Endothelial cell (in vitro differentiated cells): ENCODE results near the gene ALG9. TPM values are rescaled to one million over a fixed set of nuclear protein-coding genes. Genes with fewer than 3 reads are reported as not detected.

Experiments
- DNase-seq: peaks from one replicate; pipeline ENCODE4 v3.0.0; 2021; ENCODE audit warnings: low spot score
- H3K27ac Mint-ChIP-seq: one replicate; pipeline ENCODE4 v1.8.0; 2021; ENCODE audit warnings: mixed read lengths, inconsistent platforms; ENCODE audit not compliant: unreplicated experiment
- H3K27me3 Mint-ChIP-seq: one replicate; pipeline ENCODE4 v1.8.0; 2021; ENCODE audit warnings: mild to moderate bottlenecking, moderate library complexity, mixed read lengths, inconsistent platforms; ENCODE audit not compliant: unreplicated experiment
- H3K36me3 Mint-ChIP-seq: one replicate; pipeline ENCODE4 v1.8.0; 2021; ENCODE audit warnings: mild to moderate bottlenecking, low read depth, mixed read lengths, inconsistent platforms; ENCODE audit not compliant: unreplicated experiment
- H3K4me1 Mint-ChIP-seq: one replicate; pipeline ENCODE4 v1.8.0; 2021; ENCODE audit warnings: mild to moderate bottlenecking, mixed read lengths, inconsistent platforms; ENCODE audit not compliant: unreplicated experiment
- H3K4me3 Mint-ChIP-seq: one replicate; pipeline ENCODE4 v1.8.0; 2021; ENCODE audit warnings: mild to moderate bottlenecking, mixed read lengths, inconsistent platforms; ENCODE audit not compliant: unreplicated experiment
- H3K9me3 Mint-ChIP-seq: one replicate; pipeline ENCODE4 v1.8.0; 2021; ENCODE audit warnings: mixed read lengths, inconsistent platforms; ENCODE audit not compliant: unreplicated experiment
- CTCF ChIP-seq: fragments of 200-600 bp; sonication (generic); IDR thresholded peaks from one replicate; pipeline ENCODE4 v1.5.0; 2021; ENCODE audit warnings: antibody characterized with exemption; ENCODE audit not compliant: unreplicated experiment
- total RNA-seq: library from RNA; stranded (reverse); fragmentation: NEBNext Ultra II Directional; extraction: Animal tissue kit (Norgen Biotek cat#: 25700); gene quantifications from one replicate; pipeline ENCODE4 v1.2.1, GENCODE V29; 2021; ENCODE audit not compliant: unreplicated experiment

The ALG9 gene
- total RNA-seq, 1 donor from 2014 or later: 35.8 TPM

- Mint-ChIP-seq H3K9me3 (no peaks in the 10 kb centered on the region), H3K4me3 (no peak overlapping the region), H3K27me3 (no peaks in the 10 kb centered on the region), H3K36me3 (no peaks in the 10 kb centered on the region), H3K27ac (no peak overlapping the region), H3K4me1 (no peaks in the 10 kb centered on the region)
- no peak for TF ChIP-seq CTCF
- no peak for DNase-seq
These were observed 59.9 kb downstream of the ALG9 start for GRCh38 chr11:111811445-111811844.

GRCh38 chr11:111808834-111809233 lies 62.5 kb downstream of the ALG9 start:
- H3K4me1 Mint-ChIP-seq: no peaks in the 10 kb centered on the region
- no peak for TF ChIP-seq CTCF
- no peak overlapping the region for H3K27ac Mint-ChIP-seq
- no peaks in the 10 kb centered on the region for H3K27me3 Mint-ChIP-seq
- H3K4me3 Mint-ChIP-seq: no peak overlapping the region
- DNase-seq: no peak
- no peaks in the 10 kb centered on the region for H3K36me3 Mint-ChIP-seq
- no peaks in the 10 kb centered on the region for H3K9me3 Mint-ChIP-seq

GRCh38 chr11:111808063-111808588 lies 63.3 kb downstream of the ALG9 start:
- Mint-ChIP-seq H3K4me3 (no peak overlapping the region), H3K27me3 (no peaks in the 10 kb centered on the region), H3K27ac (no peak overlapping the region), H3K9me3 (no peaks in the 10 kb centered on the region), H3K4me1 (no peaks in the 10 kb centered on the region), H3K36me3 (no peaks in the 10 kb centered on the region)
- TF ChIP-seq CTCF: no peak
- DNase-seq: no peak

- no peak for TF ChIP-seq CTCF
These were observed 64.3 kb downstream of the ALG9 start for GRCh38 chr11:111807076-111807475.

GRCh38 chr11:111801135-111801534 lies 70.2 kb downstream of the ALG9 start:
- no peak overlapping the region for H3K27ac Mint-ChIP-seq
- no peak overlapping the region for H3K4me3 Mint-ChIP-seq
- no peaks in the 10 kb centered on the region for H3K9me3 Mint-ChIP-seq
- peaks cover 2% of the 10 kb centered on the region for H3K27me3 Mint-ChIP-seq
- TF ChIP-seq CTCF: no peak
- no peaks in the 10 kb centered on the region for H3K36me3 Mint-ChIP-seq
- DNase-seq: no peak
- no peaks in the 10 kb centered on the region for H3K4me1 Mint-ChIP-seq

More at GRCh38 chr11:111807076-111807475, 64.3 kb downstream of the ALG9 start:
- Mint-ChIP-seq H3K9me3 (no peaks in the 10 kb centered on the region), H3K4me3 (no peak overlapping the region), H3K36me3 (no peaks in the 10 kb centered on the region), H3K4me1 (no peaks in the 10 kb centered on the region), H3K27ac (no peak overlapping the region), H3K27me3 (peaks cover under 1% of the 10 kb centered on the region)
- DNase-seq: no peak
